ENCODE measurements around the gene COL11A1. TPM values are rescaled to one million over a fixed set of nuclear protein-coding genes. Genes with fewer than 3 reads are reported as not detected.
"Not testable (repeated sequence)": the region's sequence is repeated elsewhere in the genome, so short reads cannot be mapped to it uniquely, and the experiment has no call there.

Gene COL11A1
- total RNA-seq, 4 donors from 2014 or later: 0.34 to 3.7 (median 1.8) TPM

GRCh38 chr1:102833151-102833550, 275.2 kb downstream of the COL11A1 start:
- TF ChIP-seq, protein P1, sequence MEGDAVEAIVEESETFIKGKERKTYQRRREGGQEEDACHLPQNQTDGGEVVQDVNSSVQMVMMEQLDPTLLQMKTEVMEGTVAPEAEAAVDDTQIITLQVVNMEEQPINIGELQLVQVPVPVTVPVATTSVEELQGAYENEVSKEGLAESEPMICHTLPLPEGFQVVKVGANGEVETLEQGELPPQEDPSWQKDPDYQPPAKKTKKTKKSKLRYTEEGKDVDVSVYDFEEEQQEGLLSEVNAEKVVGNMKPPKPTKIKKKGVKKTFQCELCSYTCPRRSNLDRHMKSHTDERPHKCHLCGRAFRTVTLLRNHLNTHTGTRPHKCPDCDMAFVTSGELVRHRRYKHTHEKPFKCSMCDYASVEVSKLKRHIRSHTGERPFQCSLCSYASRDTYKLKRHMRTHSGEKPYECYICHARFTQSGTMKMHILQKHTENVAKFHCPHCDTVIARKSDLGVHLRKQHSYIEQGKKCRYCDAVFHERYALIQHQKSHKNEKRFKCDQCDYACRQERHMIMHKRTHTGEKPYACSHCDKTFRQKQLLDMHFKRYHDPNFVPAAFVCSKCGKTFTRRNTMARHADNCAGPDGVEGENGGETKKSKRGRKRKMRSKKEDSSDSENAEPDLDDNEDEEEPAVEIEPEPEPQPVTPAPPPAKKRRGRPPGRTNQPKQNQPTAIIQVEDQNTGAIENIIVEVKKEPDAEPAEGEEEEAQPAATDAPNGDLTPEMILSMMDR (IDR thresholded peaks at IDR 0.05): no peak
- TF ChIP-seq POLR2A (IDR thresholded peaks at IDR 0.05): no peak
- DNase-seq (ENCODE audit: low spot score in 2 of 2): no peak
- intact Hi-C loops (cut with DNase I; ENCODE audit: low total_unique reads): no loop called here
- no peak overlapping the region for H3K4me3 ChIP-seq (ENCODE audit: low read depth, poor library complexity, severe bottlenecking)
- WGBS, 2 donors: 57 to 64% methylated on average over 2 of the region's 2 CpGs

DNA sequence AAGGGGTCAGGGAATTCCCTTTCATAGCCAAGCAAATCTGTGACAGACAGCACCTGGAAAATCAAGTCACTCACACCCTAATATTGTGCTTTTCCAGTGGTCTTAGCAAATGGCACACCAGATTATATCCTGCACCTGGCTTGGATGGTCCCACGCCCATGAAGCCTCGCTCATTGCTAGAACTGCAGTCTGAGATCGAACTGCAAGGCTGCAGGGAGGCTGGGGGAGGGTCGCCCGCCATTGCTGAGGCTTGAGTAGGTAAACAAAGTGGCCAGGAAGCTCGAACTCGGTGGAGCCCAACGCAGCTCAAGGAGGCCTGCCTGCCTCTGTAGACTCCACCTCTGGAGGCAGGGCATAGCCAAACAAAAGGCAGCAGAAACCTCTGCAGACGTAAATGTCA, 281.6 kb downstream of the COL11A1 start:
- H3K4me3 ChIP-seq (ENCODE audit: low read depth, poor library complexity, severe bottlenecking); intact Hi-C loops (cut with DNase I; ENCODE audit: low total_unique reads); DNase-seq (ENCODE audit: low spot score in 2 of 2): not testable (repeated sequence)
- 87 to 88% methylated on average over 9 of the region's 9 CpGs for WGBS, 2 donors
